SK-N-SH (cell line): ENCODE measurements around the gene NELFE. TPM values are rescaled to one million over a fixed set of nuclear protein-coding genes. Genes with fewer than 3 reads are reported as not detected.

Source experiments
- CTCF ChIA-PET: fragments of 300-600, 350-600 bp; formaldehyde crosslinking; extraction: SDS; loops from one replicate; lab custom pipeline; 2021; lab: Yijun Ruan, JAX
- POLR2A ChIA-PET: fragments of 350-600 bp; sonication (Branson Sonifier 250); formaldehyde crosslinking; extraction: SDS; loops from one replicate; lab custom pipeline; 2020; ENCODE audit warnings: antibody characterized with exemption, inconsistent platforms; lab: Yijun Ruan, JAX
- DNase-seq: peaks from one replicate; pipeline ENCODE4 v3.0.0; 2012
- H2AFZ ChIP-seq: fragments of 200-600 bp; sonication (generic); 2 replicates; pipeline ENCODE4 v1.8.1; 2016; ENCODE audit warnings: antibody characterized with exemption, mild to moderate bottlenecking, low read depth
- H3F3A ChIP-seq: fragments of 200-600 bp; sonication (generic); replicated peaks from 2 replicates; pipeline ENCODE3; 2016; ENCODE audit warnings: antibody characterized with exemption, mild to moderate bottlenecking; ENCODE audit not compliant: insufficient read depth
- H3K27ac ChIP-seq, 2 experiments: fragments of 200-500 bp in 1 of 2; fragments of 200-600 bp in 1 of 2; sonication (Bioruptor generic) in 1 of 2; sonication (generic), shearing (Covaris generic) in 1 of 2; 2 replicates each; pipeline versions ENCODE4 v1.5.1 to v1.6.1; 2014 to 2016; ENCODE audit warnings: low read depth in 2 of 2, inconsistent platforms in 1 of 2, low read length in 1 of 2, mild to moderate bottlenecking in 1 of 2, mixed read lengths in 1 of 2
- H3K27me3 ChIP-seq: fragments of 200-600 bp; sonication (generic), shearing (Covaris generic); 2 replicates; pipeline ENCODE4 v1.6.1; 2016; ENCODE audit warnings: mixed run types; ENCODE audit not compliant: insufficient read depth
- H3K36me3 ChIP-seq, 2 experiments: fragments of 200-500 bp in 1 of 2; fragments of 200-600 bp in 1 of 2; sonication (Bioruptor generic) in 1 of 2; sonication (generic) in 1 of 2; replicated peaks in 1 of 2; 2 replicates each; pipeline versions ENCODE3 to v1.5.1; 2014 to 2016; ENCODE audit warnings: low read length in 1 of 2, mild to moderate bottlenecking in 1 of 2; ENCODE audit not compliant: insufficient read depth in 2 of 2, control insufficient read depth in 1 of 2
- H3K4me1 ChIP-seq, 2 experiments: fragments of 200-500 bp in 1 of 2; fragments of 200-600 bp in 1 of 2; sonication (Bioruptor generic) in 1 of 2; sonication (generic), shearing (Covaris generic) in 1 of 2; 2 replicates each; pipeline versions ENCODE4 v1.5.1 to v1.6.1; 2014 to 2016; ENCODE audit warnings: low read depth in 1 of 2, low read length in 1 of 2, mixed run types in 1 of 2; ENCODE audit not compliant: insufficient read depth in 2 of 2, control insufficient read depth in 1 of 2
- H3K4me2 ChIP-seq: fragments of 200-600 bp; sonication (generic), shearing (Covaris generic); 2 replicates; pipeline ENCODE4 v1.6.1; 2017; ENCODE audit warnings: mixed run types
- H3K4me3 ChIP-seq, 2 experiments: fragments of 200-500 bp in 1 of 2; fragments of 200-600 bp in 1 of 2; sonication (Bioruptor generic) in 1 of 2; sonication (generic), shearing (Covaris generic) in 1 of 2; 2 replicates each; pipeline versions ENCODE4 v1.5.1 to v1.8.1; 2014 to 2016; ENCODE audit warnings: low read depth in 2 of 2, inconsistent platforms in 1 of 2, low read length in 1 of 2, mild to moderate bottlenecking in 1 of 2, mixed read lengths in 1 of 2, moderate library complexity in 1 of 2
- H3K79me2 ChIP-seq: fragments of 200-600 bp; sonication (generic); 2 replicates; pipeline ENCODE4 v1.8.1; 2017; ENCODE audit warnings: mild to moderate bottlenecking; ENCODE audit not compliant: insufficient read depth
- H3K9ac ChIP-seq: fragments of 200-600 bp; sonication (generic); 2 replicates; pipeline ENCODE4 v1.6.1; 2017; ENCODE audit warnings: mixed run types
- H3K9me2 ChIP-seq: fragments of 200-600 bp; sonication (generic); 2 replicates; pipeline ENCODE4 v1.6.1; 2017; ENCODE audit warnings: mixed run types
- H3K9me3 ChIP-seq: fragments of 200-600 bp; sonication (generic); 2 replicates; pipeline ENCODE4 v1.6.1; 2017; ENCODE audit warnings: mixed run types, mild to moderate bottlenecking, moderate library complexity
- H4K20me1 ChIP-seq: fragments of 200-600 bp; sonication (generic); 2 replicates; pipeline ENCODE4 v1.6.1; 2017; ENCODE audit warnings: mild to moderate bottlenecking, mixed run types; ENCODE audit not compliant: insufficient read depth
- CHD2 ChIP-seq: fragments of 150-350 bp; IDR thresholded peaks from 2 replicates; pipeline ENCODE4 v1.6.1; 2018; ENCODE audit warnings: low read length; ENCODE audit not compliant: partially characterized antibody
- CTCF ChIP-seq: fragments of 200-600 bp; sonication (generic); IDR thresholded peaks from 2 replicates; pipeline ENCODE4 v1.6.1; 2017; ENCODE audit warnings: antibody characterized with exemption, mild to moderate bottlenecking, moderate library complexity
- ELF1 ChIP-seq: IDR thresholded peaks from 2 replicates; pipeline ENCODE4 v1.4.0; 2012
- EP300 ChIP-seq, 2 experiments: IDR thresholded peaks; 2 replicates each; pipeline versions ENCODE4 v1.4.0 to v1.6.1; 2012; ENCODE audit warnings: borderline replicate concordance in 1 of 2, low read depth in 1 of 2, low read length in 1 of 2
- FOXM1 ChIP-seq: IDR thresholded peaks from 2 replicates; pipeline ENCODE4 v1.4.0; 2012; ENCODE audit warnings: low read depth, mild to moderate bottlenecking
- MXI1 ChIP-seq: IDR thresholded peaks from 2 replicates; pipeline ENCODE4 v1.6.1; 2012; ENCODE audit warnings: mild to moderate bottlenecking, low read depth, low read length, improper control_type of control experiment
- NFIC ChIP-seq: IDR thresholded peaks from 2 replicates; pipeline ENCODE4 v1.4.0; 2012; ENCODE audit warnings: borderline replicate concordance
- NRF1 ChIP-seq: IDR thresholded peaks from 2 replicates; pipeline ENCODE4 v1.6.1; 2012; ENCODE audit warnings: low read depth, mild to moderate bottlenecking, low read length
- PBX3 ChIP-seq: IDR thresholded peaks from 2 replicates; pipeline ENCODE4; 2012
- RAD21 ChIP-seq: IDR thresholded peaks from 2 replicates; pipeline ENCODE4 v1.6.1; 2012; ENCODE audit warnings: mild to moderate bottlenecking, low read length
- REST ChIP-seq: IDR thresholded peaks from 2 replicates; pipeline ENCODE4 v1.6.1; 2012; ENCODE audit warnings: mild to moderate bottlenecking, low read depth, low read length, moderate library complexity
- RXRA ChIP-seq: IDR thresholded peaks from 2 replicates; pipeline ENCODE4 v1.4.0; 2012; ENCODE audit warnings: low read depth, mild to moderate bottlenecking, borderline replicate concordance
- TAF1 ChIP-seq: IDR thresholded peaks from 2 replicates; pipeline ENCODE4 v1.6.1; 2012; ENCODE audit warnings: low read depth, mild to moderate bottlenecking, low read length, moderate library complexity, borderline replicate concordance
- TEAD4 ChIP-seq: IDR thresholded peaks from 2 replicates; pipeline ENCODE4 v1.4.0; 2012; ENCODE audit warnings: mild to moderate bottlenecking, borderline replicate concordance; ENCODE audit not compliant: insufficient read depth
- USF1 ChIP-seq: IDR thresholded peaks from 2 replicates; pipeline ENCODE4 v1.4.0; 2012; ENCODE audit warnings: low read depth, borderline replicate concordance
- WGBS: methylation state at CpG from one replicate; pipeline ENCODE4 v1.1.6; 2017; ENCODE audit warnings: low lambda C conversion rate; 5-methylcytosine and 5-hydroxymethylcytosine counted together
- polyA plus RNA-seq, 3 experiments: library from polyadenylated mRNA; depleted of rRNA; stranded (reverse); fragments of >200 nt; gene quantifications; 2 replicates each; pipeline ENCODE4 v1.2.3, GENCODE V29; 2012

The NELFE gene
- polyA plus RNA-seq, 1 of the 3 experiments (the other 2 are of a cell fraction): 116 TPM

- Histone ChIP-seq H3K9me2 (no peaks in the 10 kb centered on the region), H3F3A (peaks cover 17% of the 10 kb centered on the region), H2AFZ (no peak overlapping the region), H3K9ac (no peak overlapping the region), H3K27me3 (no peaks in the 10 kb centered on the region), H4K20me1 (no peaks in the 10 kb centered on the region), H3K4me3 (no peak overlapping the region), H3K27ac (no peak overlapping the region), H3K36me3 (no peaks in the 10 kb centered on the region), H3K4me2 (no peak overlapping the region), H3K79me2 (peaks cover 3% of the 10 kb centered on the region; the same call in 1 of the 2 replicates), H3K9me3 (no peaks in the 10 kb centered on the region), H3K4me1 (peaks cover under 1 to 18% of the 10 kb centered on the region in 2 experiments; a peak in 1 of 4 replicates)
- TF ChIP-seq TAF1: no peak
- TF ChIP-seq TEAD4: no peak
- TF ChIP-seq NFIC: no peak
- TF ChIP-seq REST: no peak
- no peak for TF ChIP-seq RAD21
- TF ChIP-seq CTCF: no peak
- no peak for TF ChIP-seq MXI1
- TF ChIP-seq RXRA: no peak
- no peak for TF ChIP-seq ELF1
- TF ChIP-seq PBX3: no peak
- no peak for TF ChIP-seq CHD2
- no peak for TF ChIP-seq EP300 (IDR thresholded peaks at IDR 0.05; ENCODE audit: borderline replicate concordance in 1 of 2, low read depth in 1 of 2, low read length in 1 of 2)
- no peak for TF ChIP-seq FOXM1
- no peak for TF ChIP-seq NRF1
- TF ChIP-seq USF1: no peak
- POLR2A ChIA-PET: no interaction called here
- DNase-seq: no peak
- 91% methylated on average over 1 of the region's 1 CpG for WGBS
- CTCF ChIA-PET: interaction anchor here (3.1 kb wide), 1 partner anchor 48 kb away, joined by 9 read pairs; no protein-coding TSS in a partner anchor
These were observed 53.7 kb downstream of the NELFE start for GRCh38 chr6:31905041-31905440.
